Hematopoietic multipotent progenitor cell treated with erythropoietin and hydrocortisone succinate and interleukin-3 and kit ligand, for 4 days (in vitro differentiated cells): ENCODE measurements around the gene MEF2A.
A peak's percentile ranks its signal among the peaks of the same experiment; 100 is the strongest.

Experiments
- DNase-seq: peaks from one replicate; pipeline ENCODE4 v3.0.0-alpha.2; 2015

The MEF2A gene

GRCh38 chr15:99613481-99613880 lies 47.7 kb downstream of the MEF2A start:
- DNase-seq = no peak

GRCh38 chr15:99613887-99614647 lies 48.3 kb downstream of the MEF2A start:
- peak; percentile 31 for DNase-seq

GRCh38 chr15:99614749-99615288 lies 49.0 kb downstream of the MEF2A start:
- DNase-seq = peak; percentile 75

- DNase-seq = no peak
Measured at GRCh38 chr15:99615460-99615859, 49.7 kb downstream of the MEF2A start.

- no peak for DNase-seq
Measured at GRCh38 chr15:99616129-99616528, 50.3 kb downstream of the MEF2A start.

GRCh38 chr15:99616773-99617342 lies 51.1 kb downstream of the MEF2A start:
- DNase-seq = no peak

GRCh38 chr15:99618941-99619411 lies 53.2 kb downstream of the MEF2A start:
- no peak for DNase-seq

GRCh38 chr15:99619712-99620111 lies 53.9 kb downstream of the MEF2A start:
- peak; percentile 23 for DNase-seq

- DNase-seq = no peak
Measured at GRCh38 chr15:99620178-99620577, 54.4 kb downstream of the MEF2A start.

- DNase-seq = no peak
Measured at GRCh38 chr15:99621767-99622166, 56.0 kb downstream of the MEF2A start.

- no peak for DNase-seq
Measured at GRCh38 chr15:99628374-99629001, 62.7 kb downstream of the MEF2A start.

GRCh38 chr15:99630607-99631131 lies 64.9 kb downstream of the MEF2A start:
- DNase-seq = no peak

GRCh38 chr15:99631255-99631654 lies 65.5 kb downstream of the MEF2A start:
- DNase-seq = peak; percentile 64

- no peak for DNase-seq
Measured at GRCh38 chr15:99632521-99632920, 66.7 kb downstream of the MEF2A start.

GRCh38 chr15:99633655-99634054 lies 67.9 kb downstream of the MEF2A start:
- DNase-seq = no peak

- no peak for DNase-seq
Measured at GRCh38 chr15:99634576-99634975, 68.8 kb downstream of the MEF2A start.

- no peak for DNase-seq
Measured at GRCh38 chr15:99635145-99635544, 69.4 kb downstream of the MEF2A start.

- no peak for DNase-seq
Measured at GRCh38 chr15:99635794-99636193, 70.0 kb downstream of the MEF2A start.

- no peak for DNase-seq
Measured at GRCh38 chr15:99644913-99645542, 79.2 kb downstream of the MEF2A start.

- DNase-seq = no peak
Measured at GRCh38 chr15:99645543-99645935, 79.8 kb downstream of the MEF2A start.

GRCh38 chr15:99645951-99646350 lies 80.2 kb downstream of the MEF2A start:
- no peak for DNase-seq

GRCh38 chr15:99651023-99651807 lies 85.4 kb downstream of the MEF2A start:
- DNase-seq = no peak
